AG10803 (cell line): ENCODE results near the gene DLX3.
A peak's percentile ranks its signal among the peaks of the same experiment; 100 is the strongest.

Source experiments
- DNase-seq: peaks from one replicate; pipeline ENCODE4 v3.0.0; 2010; ENCODE audit warnings: low read depth
- H3K4me3 ChIP-seq: 2 replicates; pipeline ENCODE4 v1.5.1; 2011; ENCODE audit warnings: mild to moderate bottlenecking, low read length, control low read depth
- CTCF ChIP-seq: conservative IDR thresholded peaks from 2 replicates; pipeline ENCODE4 v1.5.1; 2011; ENCODE audit warnings: mild to moderate bottlenecking, low read length, control low read depth, inconsistent platforms

DLX3 gene

GRCh38 chr17:49996495-49997300 lies 1.7 kb upstream of the DLX3 start:
- DNase-seq, result no peak
- peak; percentile 83 for TF ChIP-seq CTCF
- peak overlapping the region; percentile 60 for H3K4me3 ChIP-seq

- no peak overlapping the region for H3K4me3 ChIP-seq
- TF ChIP-seq CTCF, result no peak
- no peak for DNase-seq
These were observed 1.1 kb upstream of the DLX3 start for GRCh38 chr17:49996121-49996494.

- peak overlapping the region; percentile 30 for H3K4me3 ChIP-seq
- no peak for TF ChIP-seq CTCF
- no peak for DNase-seq
These were observed 654 bp downstream of the DLX3 start for GRCh38 chr17:49994085-49995054.

- DNase-seq, result no peak
- peak overlapping the region; percentile 24 for H3K4me3 ChIP-seq
- TF ChIP-seq CTCF, result no peak
These were observed 1.5 kb downstream of the DLX3 start for GRCh38 chr17:49993423-49994060.

GRCh38 chr17:49992933-49993422 lies 2.0 kb downstream of the DLX3 start:
- no peak for TF ChIP-seq CTCF

GRCh38 chr17:49992191-49992932 lies 2.7 kb downstream of the DLX3 start:
- no peak overlapping the region for H3K4me3 ChIP-seq
- TF ChIP-seq CTCF, result no peak
- no peak for DNase-seq

More at GRCh38 chr17:49992933-49993422, 2.0 kb downstream of the DLX3 start:
- H3K4me3 ChIP-seq, result no peak overlapping the region
- DNase-seq, result no peak
